ENCODE results near the gene NHLRC4. TPM values are rescaled to one million over a fixed set of nuclear protein-coding genes. Genes with fewer than 3 reads are reported as not detected.
A peak's percentile ranks its signal among the peaks of the same experiment; 100 is the strongest.

Gene NHLRC4
- total and polyA plus RNA-seq, 2 of the 13 experiments (the other 11 are each of a cell fraction or from before 2014, with no cell fraction given): 0.40 to 0.59 TPM

- TF ChIP-seq ZNF576 (CRISPR knock-in tag; IDR thresholded peaks at IDR 0.05): no peak
- peak; percentile 74 for TF ChIP-seq YY1 (IDR thresholded peaks at IDR 0.05; ENCODE audit: insufficient read depth, insufficient replicate concordance, low read depth, low read length)
- peak; percentile 32; the same call in 1 of the 2 replicates for TF ChIP-seq BHLHE40 (IDR thresholded peaks at IDR 0.05; ENCODE audit: low read length)
- peak; percentile 39; the same call in 1 of the 2 replicates for TF ChIP-seq ZFX (CRISPR knock-in tag; IDR thresholded peaks at IDR 0.05; ENCODE audit: low read depth)
- TF ChIP-seq ZNF574 (CRISPR knock-in tag; IDR thresholded peaks at IDR 0.05): peak; percentile 74
- no peak; the same call in 1 of the 2 replicates for TF ChIP-seq MEF2D (CRISPR knock-in tag; IDR thresholded peaks at IDR 0.05)
- no peak for TF ChIP-seq ZNF333 (CRISPR knock-in tag; IDR thresholded peaks at IDR 0.05; ENCODE audit: borderline replicate concordance)
- peak; percentile 50; the same call in 1 of the 2 replicates for TF ChIP-seq CBX5 (CRISPR knock-in tag; IDR thresholded peaks at IDR 0.05; ENCODE audit: borderline replicate concordance)
- TF ChIP-seq SOX5 (CRISPR knock-in tag; IDR thresholded peaks at IDR 0.05; ENCODE audit: borderline replicate concordance): no peak
- TF ChIP-seq ZNF263 (CRISPR knock-in tag; IDR thresholded peaks at IDR 0.05): peak; percentile 40; the same call in 1 of the 2 replicates
- TF ChIP-seq TFE3 (CRISPR knock-in tag; IDR thresholded peaks at IDR 0.05): 0 out of 2 replicates have a peak, but pooled peaks have one; percentile 28
- TF ChIP-seq ZSCAN31 (CRISPR knock-in tag; IDR thresholded peaks at IDR 0.05; ENCODE audit: low read depth): 0 out of 2 replicates have a peak, but pooled peaks have one; percentile 6
- TF ChIP-seq, protein P1, sequence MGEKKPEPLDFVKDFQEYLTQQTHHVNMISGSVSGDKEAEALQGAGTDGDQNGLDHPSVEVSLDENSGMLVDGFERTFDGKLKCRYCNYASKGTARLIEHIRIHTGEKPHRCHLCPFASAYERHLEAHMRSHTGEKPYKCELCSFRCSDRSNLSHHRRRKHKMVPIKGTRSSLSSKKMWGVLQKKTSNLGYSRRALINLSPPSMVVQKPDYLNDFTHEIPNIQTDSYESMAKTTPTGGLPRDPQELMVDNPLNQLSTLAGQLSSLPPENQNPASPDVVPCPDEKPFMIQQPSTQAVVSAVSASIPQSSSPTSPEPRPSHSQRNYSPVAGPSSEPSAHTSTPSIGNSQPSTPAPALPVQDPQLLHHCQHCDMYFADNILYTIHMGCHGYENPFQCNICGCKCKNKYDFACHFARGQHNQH (CRISPR knock-in tag; IDR thresholded peaks at IDR 0.05): peak; percentile 57; the same call in 1 of the 2 replicates
- peak; percentile 91 for TF ChIP-seq RAD21 (CRISPR knock-in tag; IDR thresholded peaks at IDR 0.05)
- TF ChIP-seq CTCF (CRISPR knock-in tag; IDR thresholded peaks at IDR 0.05): peak; percentile 92
- 0 out of 2 replicates have a peak, but pooled peaks have one; percentile 48 for TF ChIP-seq SMAD3 (CRISPR knock-in tag; IDR thresholded peaks at IDR 0.05)
- peak; percentile 53 for TF ChIP-seq FOSL2 (CRISPR knock-in tag; IDR thresholded peaks at IDR 0.05)
- no peak for TF ChIP-seq ZNF296 (CRISPR knock-in tag; conservative IDR thresholded peaks at IDR 0.05)
- no peak for TF ChIP-seq POGZ (CRISPR knock-in tag; IDR thresholded peaks at IDR 0.05)
These were observed 43.9 kb downstream of the NHLRC4 start (continued) for GRCh38 chr16:610513-611381.
